ENCODE data around the gene MROH9. TPM values are rescaled to one million over a fixed set of nuclear protein-coding genes. Genes with fewer than 3 reads are reported as not detected.

Gene MROH9
- total RNA-seq, 1 donor from 2014 or later, result 0.16 TPM

DNA sequence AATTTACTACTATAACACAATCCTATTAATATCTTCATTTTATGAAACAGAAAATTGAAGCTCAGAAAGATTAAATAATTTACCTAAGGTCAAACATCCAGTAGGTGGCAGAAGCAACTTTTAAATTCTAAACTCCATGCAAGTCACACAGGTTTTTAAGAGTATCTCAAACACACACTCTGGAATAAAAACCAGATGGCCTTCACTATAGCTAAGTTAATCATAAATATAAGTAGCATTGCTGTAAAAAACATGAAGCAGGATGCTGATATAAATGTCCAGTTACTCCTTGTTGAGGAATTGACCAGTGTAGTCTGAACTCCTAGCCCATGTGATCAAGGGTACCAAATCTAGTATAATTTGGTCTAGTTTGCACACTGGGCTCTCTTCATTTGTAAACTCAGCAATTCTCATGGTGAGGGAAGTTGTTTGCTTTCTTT lies 146.0 kb downstream of the MROH9 start:
- DNase-seq (ENCODE audit: low read depth), result peak; percentile 49

- no peak for DNase-seq (ENCODE audit: low read depth)
These were observed 146.4 kb downstream of the MROH9 start for GRCh38 chr1:171081763-171082201.

DNA sequence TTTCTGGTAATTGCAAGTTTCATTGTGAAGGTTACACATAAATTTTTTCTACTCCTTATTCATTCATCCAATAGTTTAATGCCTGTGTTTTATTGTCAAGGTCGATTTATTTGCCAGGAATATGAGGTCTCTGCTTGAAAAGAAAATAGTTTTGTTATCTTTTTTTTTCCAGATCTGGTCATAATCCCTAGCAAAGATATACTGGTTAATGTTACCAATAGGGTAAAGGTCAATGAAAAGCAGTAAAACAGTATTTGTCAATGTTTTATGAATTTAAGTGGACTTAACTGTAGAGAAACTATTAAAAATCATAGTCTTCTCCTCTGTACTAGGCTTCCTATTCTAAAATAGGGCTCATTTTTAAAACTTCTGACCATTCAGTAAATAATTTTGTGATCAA lies 147.3 kb downstream of the MROH9 start:
- DNase-seq (ENCODE audit: low read depth), result no peak

- no peak for DNase-seq (ENCODE audit: low read depth)
These were observed 147.9 kb downstream of the MROH9 start for GRCh38 chr1:171083222-171083621.

- DNase-seq (ENCODE audit: low read depth), result no peak
These were observed 148.8 kb downstream of the MROH9 start for GRCh38 chr1:171084091-171084490.

DNA sequence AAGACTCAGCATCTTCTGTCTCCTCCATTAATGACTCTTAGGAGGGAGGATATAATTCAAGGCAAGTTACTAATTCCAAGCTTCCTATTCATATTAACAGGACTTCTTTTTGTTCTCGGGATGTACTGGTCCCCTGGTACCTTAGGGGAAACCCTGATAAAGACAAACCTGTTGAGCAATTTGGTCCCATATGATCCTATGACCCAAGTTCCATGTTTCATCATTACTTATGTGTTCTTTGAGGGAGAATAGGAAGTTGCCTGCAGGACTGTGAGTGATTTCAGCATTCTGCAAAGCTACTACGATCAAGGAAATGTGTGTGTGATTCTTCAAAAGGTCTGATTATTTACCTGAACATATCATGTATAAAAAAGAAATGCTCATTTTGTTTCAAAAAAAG lies 149.5 kb downstream of the MROH9 start:
- DNase-seq (ENCODE audit: low read depth), result no peak

GRCh38 chr1:171087896-171088295 lies 152.6 kb downstream of the MROH9 start:
- no peak for DNase-seq (ENCODE audit: low read depth)

DNA sequence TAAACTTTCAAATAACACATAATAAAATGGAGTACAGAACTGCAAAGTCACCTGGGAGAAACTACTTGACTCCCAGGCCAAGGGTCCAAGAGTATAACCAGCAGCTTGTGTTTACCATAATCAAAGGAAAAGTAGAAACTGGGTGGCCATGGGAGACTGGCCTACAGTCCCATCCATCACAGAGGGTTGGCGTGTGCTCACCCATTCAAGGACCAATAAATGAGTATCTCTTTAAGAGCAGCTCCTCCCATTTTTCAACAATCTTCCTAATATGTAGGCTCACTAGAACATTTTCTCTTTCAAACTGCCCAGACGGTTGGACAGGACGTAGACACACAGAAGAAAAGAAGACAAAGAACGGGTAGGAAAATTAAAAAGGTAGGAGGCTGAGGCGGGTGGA lies 155.3 kb downstream of the MROH9 start, which contains the start of gene FMO3:
Gene FMO3 (plus strand): TSS at position 302 of the 400 bp plus-strand sequence. CDS start 1,754 bp downstream, outside the sequence.
- DNase-seq (ENCODE audit: low read depth), result no peak

DNA sequence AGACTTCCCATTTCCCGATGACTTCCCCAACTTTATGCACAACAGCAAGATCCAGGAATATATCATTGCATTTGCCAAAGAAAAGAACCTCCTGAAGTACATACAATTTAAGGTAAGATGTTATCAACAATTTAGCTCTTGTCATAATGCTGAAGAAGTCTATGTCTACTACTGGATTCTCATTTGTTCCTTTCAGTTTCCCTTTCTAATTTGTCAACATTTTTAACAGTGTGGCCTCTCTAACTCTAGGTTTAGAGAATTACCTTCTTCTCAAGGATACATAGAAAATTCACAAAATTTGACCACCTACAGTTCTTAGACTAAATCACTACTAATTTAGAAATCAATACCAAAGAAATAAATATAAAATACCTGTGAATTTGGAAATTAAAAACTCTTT lies 168.5 kb downstream of the MROH9 start:
- DNase-seq (ENCODE audit: low read depth), result no peak

- peak; percentile 39 for DNase-seq (ENCODE audit: low read depth)
These were observed 172.1 kb downstream of the MROH9 start for GRCh38 chr1:171107262-171107940.

DNA sequence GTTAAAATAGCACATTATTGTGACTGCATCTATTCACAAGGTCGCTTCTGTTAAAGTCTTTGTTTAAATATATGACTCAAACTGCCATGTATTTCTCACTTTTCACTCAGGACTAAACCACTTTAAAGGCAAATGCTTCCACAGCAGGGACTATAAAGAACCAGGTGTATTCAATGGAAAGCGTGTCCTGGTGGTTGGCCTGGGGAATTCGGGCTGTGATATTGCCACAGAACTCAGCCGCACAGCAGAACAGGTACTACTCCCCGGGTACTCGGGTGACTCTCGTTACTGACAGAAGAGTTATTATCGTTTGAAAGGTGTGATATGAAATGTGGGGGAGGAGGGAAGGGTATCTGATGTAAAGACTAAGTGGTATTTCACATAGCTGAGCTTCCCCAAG lies 172.6 kb downstream of the MROH9 start:
- no peak for DNase-seq (ENCODE audit: low read depth)

GRCh38 chr1:171109966-171110365 lies 174.6 kb downstream of the MROH9 start:
- no peak for DNase-seq (ENCODE audit: low read depth)

DNA sequence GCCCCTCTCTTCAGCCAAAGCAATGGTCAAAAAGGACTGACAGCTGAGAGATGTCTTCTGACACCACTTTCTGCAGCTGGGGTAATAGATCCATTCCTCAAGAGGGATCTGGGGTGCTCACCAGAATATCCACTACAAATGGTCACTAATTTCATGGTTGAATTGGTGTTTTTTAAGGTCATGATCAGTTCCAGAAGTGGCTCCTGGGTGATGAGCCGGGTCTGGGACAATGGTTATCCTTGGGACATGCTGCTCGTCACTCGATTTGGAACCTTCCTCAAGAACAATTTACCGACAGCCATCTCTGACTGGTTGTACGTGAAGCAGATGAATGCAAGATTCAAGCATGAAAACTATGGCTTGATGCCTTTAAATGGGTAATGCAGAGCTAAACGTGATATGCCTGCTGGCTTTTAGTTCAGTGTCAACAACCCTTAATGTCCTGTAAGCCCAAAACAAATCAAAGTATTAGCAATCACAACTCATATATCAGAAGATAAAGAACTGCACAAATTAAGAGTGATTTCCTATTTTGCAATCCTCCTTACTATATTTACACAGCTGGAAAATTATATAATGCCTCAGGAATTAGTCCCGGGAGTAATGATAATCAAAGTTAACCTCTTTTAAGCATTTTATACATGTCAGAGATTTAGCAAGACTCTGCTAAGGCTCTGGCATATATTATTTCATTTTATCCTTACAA lies 175.4 kb downstream of the MROH9 start:
- DNase-seq (ENCODE audit: low read depth), result no peak

DNA sequence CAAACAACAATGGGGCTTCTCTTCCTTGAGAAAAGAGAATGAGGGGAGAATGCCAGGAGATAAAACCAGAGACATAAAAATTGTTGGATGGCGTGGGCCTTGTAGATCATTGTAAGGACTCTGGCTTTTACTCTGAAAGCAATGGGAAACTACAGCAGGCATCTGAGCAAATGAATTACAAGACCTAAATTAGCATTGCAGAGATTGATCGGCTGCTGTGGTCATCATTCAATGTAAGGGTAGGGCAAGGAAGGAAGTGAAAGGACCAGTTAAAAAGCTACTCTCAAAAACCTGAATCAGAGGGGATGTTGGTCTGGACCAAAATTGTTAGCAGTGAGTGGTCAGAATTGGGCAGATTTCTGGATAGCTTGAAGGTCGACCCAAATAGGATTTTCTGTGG lies 176.8 kb downstream of the MROH9 start:
- DNase-seq (ENCODE audit: low read depth), result no peak

- DNase-seq (ENCODE audit: low read depth), result no peak
These were observed 178.0 kb downstream of the MROH9 start for GRCh38 chr1:171113382-171113781.

MicroRNA genes within 50 kb of the gene (microRNA counts, 767-probe panel; counts per million panel counts)
- not detected for microRNA hsa-miR-1295a

Small RNA genes within 50 kb of the gene (microRNA-seq; reads per million reads assigned to microRNA genes)
- not detected for gene MIR1295A
- gene MIR1295B, result not detected

Other genes starting within 250 kb of the MROH9 start
- 0.62 TPM in 1 of 2 replicates, not detected in the other for gene FMO3, start 155.4 kb downstream of the MROH9 start, total RNA-seq
- gene FMO2, start 249.8 kb downstream of the MROH9 start, total RNA-seq, result not detected in 2 replicates

All from myocyte (in vitro differentiated cells).